GM18517 (cell line): ENCODE results near the gene DIAPH3.
"Not testable (repeated sequence)": the region's sequence is repeated elsewhere in the genome, so short reads cannot be mapped to it uniquely, and the experiment has no call there.

Experiments
- ATAC-seq: cut with Tn5 transposase; IDR thresholded peaks from one replicate; pipeline ENCODE4 v1.9.1; 2021; ENCODE audit warnings: mild to moderate bottlenecking, moderate library complexity; ENCODE audit not compliant: unreplicated experiment

Gene DIAPH3

GRCh38 chr13:60095300-60095699, 68.4 kb downstream of the DIAPH3 start:
- ATAC-seq = no peak

- ATAC-seq = no peak
Measured at GRCh38 chr13:60094385-60095088, 69.2 kb downstream of the DIAPH3 start.

GRCh38 chr13:60093425-60094019, 70.2 kb downstream of the DIAPH3 start:
- no peak for ATAC-seq

- no peak for ATAC-seq
Measured at GRCh38 chr13:60091573-60091972, 72.2 kb downstream of the DIAPH3 start.

- no peak for ATAC-seq
Measured at GRCh38 chr13:60090574-60090973, 73.2 kb downstream of the DIAPH3 start.

- not testable (repeated sequence) for ATAC-seq
Measured at GRCh38 chr13:60083780-60084179, 79.9 kb downstream of the DIAPH3 start.

GRCh38 chr13:60080850-60081249, 82.9 kb downstream of the DIAPH3 start:
- no peak for ATAC-seq

GRCh38 chr13:60078226-60078625, 85.5 kb downstream of the DIAPH3 start:
- no peak for ATAC-seq

GRCh38 chr13:60075850-60076249, 87.9 kb downstream of the DIAPH3 start:
- ATAC-seq = no peak

GRCh38 chr13:60074397-60074796, 89.3 kb downstream of the DIAPH3 start:
- ATAC-seq = no peak

GRCh38 chr13:60066226-60066625, 97.5 kb downstream of the DIAPH3 start:
- no peak for ATAC-seq

- ATAC-seq = no peak
Measured at GRCh38 chr13:60062502-60062901, 101.2 kb downstream of the DIAPH3 start.

GRCh38 chr13:60061737-60062136, 102.0 kb downstream of the DIAPH3 start:
- ATAC-seq = no peak

- no peak for ATAC-seq
Measured at GRCh38 chr13:60051754-60052285, 111.9 kb downstream of the DIAPH3 start.

GRCh38 chr13:60048353-60048752, 115.4 kb downstream of the DIAPH3 start:
- ATAC-seq = not testable (repeated sequence)

GRCh38 chr13:60047918-60048317, 115.8 kb downstream of the DIAPH3 start:
- no peak for ATAC-seq

- no peak for ATAC-seq
Measured at GRCh38 chr13:60044321-60044720, 119.4 kb downstream of the DIAPH3 start.

GRCh38 chr13:60043262-60043661, 120.5 kb downstream of the DIAPH3 start:
- ATAC-seq = no peak

- ATAC-seq = not testable (repeated sequence)
Measured at GRCh38 chr13:60040668-60041067, 123.1 kb downstream of the DIAPH3 start.

- no peak for ATAC-seq
Measured at GRCh38 chr13:60035874-60036273, 127.9 kb downstream of the DIAPH3 start.

GRCh38 chr13:60032851-60033250, 130.9 kb downstream of the DIAPH3 start:
- ATAC-seq = no peak

GRCh38 chr13:60028021-60028420, 135.7 kb downstream of the DIAPH3 start:
- ATAC-seq = no peak
